Measurements from ENCODE around the gene RSPH9.
"Not testable (repeated sequence)": the region's sequence is repeated elsewhere in the genome, so short reads cannot be mapped to it uniquely, and the experiment has no call there.

Gene RSPH9

GRCh38 chr6:43682724-43683429 is 38.0 kb downstream of the RSPH9 start:
- no peak for DNase-seq (ENCODE audit: low read depth in 2 of 3, low spot score in 2 of 3)

- DNase-seq (ENCODE audit: low read depth in 2 of 3, low spot score in 2 of 3), result no peak
These were observed 39.0 kb downstream of the RSPH9 start for GRCh38 chr6:43683708-43684455.

- DNase-seq (ENCODE audit: low read depth in 2 of 3, low spot score in 2 of 3), result no peak
These were observed 42.2 kb downstream of the RSPH9 start for GRCh38 chr6:43687079-43687436.

DNA sequence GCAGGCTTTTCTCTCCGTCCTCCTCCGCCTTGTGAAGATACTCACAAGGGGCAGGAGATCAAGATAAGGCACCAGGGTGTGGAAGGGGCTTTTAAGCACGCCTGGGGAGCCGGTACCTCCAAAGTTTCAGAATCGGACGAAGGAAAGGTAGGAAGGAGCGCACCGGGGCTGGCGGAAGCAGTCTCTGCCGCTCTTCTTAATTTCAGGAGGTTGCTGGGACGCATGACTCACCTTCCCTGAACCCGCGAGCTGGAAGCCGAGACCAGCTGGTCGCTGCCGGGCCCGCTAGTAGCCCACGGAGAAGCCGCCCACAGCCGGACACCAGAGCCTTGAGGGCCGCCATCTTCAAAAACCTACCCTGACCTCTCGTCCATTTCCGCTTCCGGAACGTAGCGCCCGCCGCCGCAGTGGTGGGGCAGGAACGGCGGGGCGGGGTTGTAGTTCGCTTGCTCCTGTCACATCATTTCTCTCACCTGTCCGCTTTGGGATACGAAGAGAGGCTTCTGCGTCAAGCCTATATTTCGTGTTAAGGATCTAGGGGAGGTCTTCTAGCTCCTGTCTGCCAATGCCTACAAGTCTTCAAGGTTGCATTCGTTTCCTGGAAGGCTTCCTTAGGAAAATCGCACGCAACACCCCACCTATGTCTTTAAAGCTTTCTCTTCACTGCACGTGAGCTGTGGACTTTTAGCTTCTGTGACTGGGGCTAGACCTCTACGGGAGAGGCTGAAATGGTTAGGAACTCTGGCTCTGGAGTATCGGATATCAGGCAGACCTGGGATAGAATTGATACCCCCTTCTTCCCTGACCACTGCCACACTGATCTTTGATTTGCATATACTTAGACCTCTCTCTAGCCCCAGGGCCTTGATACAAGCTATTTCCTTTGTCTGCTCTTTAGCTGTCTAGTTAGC is 42.9 kb downstream of the RSPH9 start, which contains the start of gene MRPS18A:
MRPS18A (minus strand) TSS at position 355 of the 911 bp plus-strand sequence; CDS start at position 343, 12 bp downstream.
- peak; percentile 62 to 68 (median 64) for DNase-seq (ENCODE audit: low read depth in 2 of 3, low spot score in 2 of 3)

GRCh38 chr6:43689421-43689820 is 44.6 kb downstream of the RSPH9 start:
- no peak for DNase-seq (ENCODE audit: low read depth in 2 of 3, low spot score in 2 of 3)

- DNase-seq (ENCODE audit: low read depth in 2 of 3, low spot score in 2 of 3), result no peak
These were observed 50.6 kb downstream of the RSPH9 start for GRCh38 chr6:43695215-43695966.

- DNase-seq (ENCODE audit: low read depth in 2 of 3, low spot score in 2 of 3), result no peak
These were observed 51.1 kb downstream of the RSPH9 start for GRCh38 chr6:43695967-43696291.

- DNase-seq (ENCODE audit: low read depth in 2 of 3, low spot score in 2 of 3), result no peak
These were observed 52.6 kb downstream of the RSPH9 start for GRCh38 chr6:43697421-43697820.

- no peak for DNase-seq (ENCODE audit: low read depth in 2 of 3, low spot score in 2 of 3)
These were observed 53.9 kb downstream of the RSPH9 start for GRCh38 chr6:43698584-43699349.

DNA sequence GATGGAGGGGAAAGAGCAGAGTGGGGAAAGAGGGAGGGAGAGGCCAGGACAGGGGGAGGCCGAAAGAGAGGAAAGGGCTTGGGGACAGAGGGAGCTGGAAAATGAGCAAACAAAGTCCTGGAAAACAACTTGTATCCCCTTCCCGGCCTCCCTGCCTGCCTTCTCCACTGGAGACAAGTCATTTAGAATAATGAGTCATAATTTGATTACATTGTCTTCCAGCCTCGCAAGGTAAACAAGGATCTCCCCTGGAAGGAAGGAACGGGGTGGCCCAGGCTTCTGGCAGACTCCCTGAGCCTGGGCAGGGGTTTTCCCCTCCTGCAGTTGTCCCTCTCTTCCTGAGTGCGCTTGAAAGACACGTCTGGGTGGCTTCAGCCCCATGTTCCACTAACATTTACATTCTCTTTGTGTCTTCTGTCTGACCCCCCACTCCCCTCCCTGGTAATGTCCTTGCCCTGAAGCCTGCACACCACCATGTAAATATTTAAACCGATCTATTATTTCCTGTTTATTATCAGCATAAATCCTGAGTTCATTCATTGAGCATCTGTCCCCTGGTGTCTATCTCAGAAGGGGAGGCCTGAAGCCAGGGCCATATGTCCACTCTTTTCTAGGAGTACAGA is 54.8 kb downstream of the RSPH9 start:
- DNase-seq (ENCODE audit: low read depth in 2 of 3, low spot score in 2 of 3), result no peak

DNA sequence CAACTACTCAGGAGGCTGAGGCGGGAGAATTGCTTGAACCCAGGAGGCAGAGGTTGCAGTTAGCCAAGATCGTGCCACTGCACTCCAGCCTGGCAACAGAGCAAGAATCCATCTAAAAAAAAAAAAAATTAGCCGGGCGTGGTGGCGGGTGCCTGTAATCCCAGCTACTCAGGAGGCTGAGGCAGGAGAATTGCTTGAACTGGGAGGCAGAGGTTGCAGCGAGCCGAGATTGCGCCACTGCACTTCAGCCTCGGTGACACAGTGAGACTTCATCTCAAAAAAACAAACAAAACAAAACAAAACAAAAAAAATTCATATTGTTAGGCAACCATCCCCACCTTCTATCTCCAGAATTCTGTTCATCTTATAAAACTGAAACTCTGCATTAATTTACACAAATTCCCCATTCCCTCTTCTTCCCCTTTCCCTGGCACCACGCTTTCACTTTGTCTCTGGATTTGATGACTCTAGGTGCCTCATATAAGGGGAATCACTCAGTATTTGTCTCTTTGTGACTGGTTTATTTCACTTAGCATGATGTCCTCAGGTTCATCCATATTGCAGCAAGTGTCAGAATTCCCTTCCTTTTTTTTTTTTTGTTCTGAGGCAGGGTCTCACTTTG is 56.2 kb downstream of the RSPH9 start:
- DNase-seq (ENCODE audit: low read depth in 2 of 3, low spot score in 2 of 3), result not testable (repeated sequence)

- DNase-seq (ENCODE audit: low read depth in 2 of 3, low spot score in 2 of 3), result no peak
These were observed 57.3 kb downstream of the RSPH9 start for GRCh38 chr6:43702171-43702533.

- no peak for DNase-seq (ENCODE audit: low read depth in 2 of 3, low spot score in 2 of 3)
These were observed 58.0 kb downstream of the RSPH9 start for GRCh38 chr6:43702534-43703440.

- no peak for DNase-seq (ENCODE audit: low read depth in 2 of 3, low spot score in 2 of 3)
These were observed 58.9 kb downstream of the RSPH9 start for GRCh38 chr6:43703512-43704429.

DNA sequence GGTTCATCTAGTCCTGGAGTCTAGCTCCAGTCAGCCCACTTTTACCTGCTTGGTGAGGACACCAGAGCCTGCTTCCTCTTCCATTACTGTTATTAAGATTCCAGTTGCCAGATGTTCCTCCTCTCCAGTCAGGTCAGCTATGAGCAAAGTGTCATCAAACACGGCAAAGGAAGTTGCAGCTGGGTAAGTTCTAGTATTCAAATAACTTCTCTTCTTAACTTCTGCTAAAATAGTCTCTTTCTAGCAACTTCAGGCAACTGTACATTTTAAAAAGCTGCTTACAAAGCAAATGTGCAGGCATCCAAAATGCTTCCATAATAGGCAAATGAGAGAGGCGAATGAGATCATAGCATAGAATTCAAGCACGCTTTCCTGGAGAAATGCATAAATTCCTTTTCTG is 61.2 kb downstream of the RSPH9 start:
- no peak for DNase-seq (ENCODE audit: low read depth in 2 of 3, low spot score in 2 of 3)

DNA sequence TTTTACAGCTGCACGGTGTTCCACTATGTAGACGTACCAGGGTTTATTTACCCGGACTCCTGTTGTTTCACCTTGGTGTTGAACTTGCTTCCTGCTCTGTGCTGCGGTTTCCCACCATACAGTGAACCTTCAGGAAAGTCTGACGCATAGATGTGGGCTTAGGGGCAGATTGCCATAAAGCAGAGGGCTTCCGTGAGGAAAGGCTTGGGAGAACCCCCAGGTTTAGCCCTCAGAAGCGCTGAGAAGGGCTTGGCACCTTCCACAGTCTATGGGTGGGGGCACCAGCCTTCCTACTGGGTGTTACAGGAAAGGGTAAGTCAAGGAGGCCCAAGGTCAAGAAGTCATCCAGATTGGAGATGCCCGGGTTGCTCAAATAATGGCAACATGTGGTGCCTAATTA is 62.0 kb downstream of the RSPH9 start:
- DNase-seq (ENCODE audit: low read depth in 2 of 3, low spot score in 2 of 3), result no peak

- no peak for DNase-seq (ENCODE audit: low read depth in 2 of 3, low spot score in 2 of 3)
These were observed 62.4 kb downstream of the RSPH9 start for GRCh38 chr6:43707269-43707668.
